Measurements from ENCODE around the gene ZNF605.
"Not testable (repeated sequence)": the region's sequence is repeated elsewhere in the genome, so short reads cannot be mapped to it uniquely, and the experiment has no call there.

The ZNF605 gene

GRCh38 chr12:132949936-132950837 is 5.9 kb downstream of the ZNF605 start:
- DNase-seq (ENCODE audit: low read depth in 2 of 2): no peak

- DNase-seq (ENCODE audit: low read depth in 2 of 2): no peak
These were observed 7.7 kb downstream of the ZNF605 start for GRCh38 chr12:132948146-132949066.

GRCh38 chr12:132946246-132946820 is 9.8 kb downstream of the ZNF605 start:
- no peak for DNase-seq (ENCODE audit: low read depth in 2 of 2)

DNA sequence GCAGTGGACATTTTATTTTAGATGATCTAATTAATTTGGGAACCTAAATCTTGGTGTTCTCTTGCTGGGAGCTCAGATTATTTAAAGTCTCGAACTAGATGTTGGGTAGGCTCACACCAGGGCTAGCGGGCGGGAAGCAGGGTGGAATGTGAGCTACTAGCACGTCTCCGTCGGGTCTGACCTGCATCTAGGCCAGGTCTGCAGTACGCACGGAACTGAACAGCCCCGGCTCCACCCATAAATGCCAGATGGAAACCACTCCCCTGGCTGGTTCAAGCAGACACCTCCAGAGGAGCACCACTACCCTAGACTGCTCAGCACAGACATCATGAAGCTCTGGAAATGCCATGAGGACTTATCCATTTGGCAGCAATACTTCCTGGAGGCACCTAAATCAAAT is 10.3 kb downstream of the ZNF605 start:
- no peak for DNase-seq (ENCODE audit: low read depth in 2 of 2)

DNA sequence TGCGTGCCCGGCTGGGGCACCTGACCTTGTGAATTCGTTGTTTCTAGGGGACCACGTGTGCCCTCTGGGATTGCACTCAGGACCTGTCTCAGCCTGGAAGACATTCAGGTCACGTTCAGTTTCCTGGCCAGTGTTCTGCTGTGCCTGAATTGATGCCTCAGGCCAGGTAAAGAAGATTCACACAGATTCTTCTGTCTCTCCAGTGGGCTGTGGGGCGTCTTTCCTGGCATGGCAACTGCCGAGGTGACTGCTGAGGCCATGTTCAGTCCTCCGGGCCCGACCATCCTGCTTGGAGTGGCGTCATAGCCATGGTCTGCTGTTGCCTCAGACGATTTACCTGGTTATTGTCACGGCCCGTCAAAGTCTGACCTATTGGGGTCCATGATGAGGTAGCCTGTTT is 13.5 kb downstream of the ZNF605 start:
- no peak for DNase-seq (ENCODE audit: low read depth in 2 of 2)

- DNase-seq (ENCODE audit: low read depth in 2 of 2): no peak
These were observed 14.7 kb downstream of the ZNF605 start for GRCh38 chr12:132941336-132941954.

GRCh38 chr12:132940071-132940719 is 15.9 kb downstream of the ZNF605 start:
- no peak for DNase-seq (ENCODE audit: low read depth in 2 of 2)

- DNase-seq (ENCODE audit: low read depth in 2 of 2): not testable (repeated sequence)
These were observed 17.3 kb downstream of the ZNF605 start for GRCh38 chr12:132938807-132939206.

DNA sequence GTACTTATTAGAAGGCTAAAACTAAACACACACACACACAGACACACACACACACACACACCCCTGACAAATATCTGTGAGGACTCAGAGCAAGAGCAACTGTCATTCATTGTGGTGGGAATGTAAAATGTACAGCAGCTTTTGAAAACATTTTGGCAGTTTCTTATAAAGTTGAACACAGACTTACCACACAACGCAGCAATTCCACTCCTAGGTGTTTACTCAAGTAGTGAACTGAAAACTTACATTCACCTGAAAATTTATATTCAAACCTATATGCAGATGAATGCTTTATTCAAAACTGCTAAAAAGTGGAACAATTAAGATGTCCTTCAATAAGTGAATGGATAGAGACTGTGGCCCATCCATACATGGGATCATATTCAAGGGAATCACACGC is 18.6 kb downstream of the ZNF605 start:
- DNase-seq (ENCODE audit: low read depth in 2 of 2): no peak

GRCh38 chr12:132936921-132937320 is 19.2 kb downstream of the ZNF605 start:
- not testable (repeated sequence) for DNase-seq (ENCODE audit: low read depth in 2 of 2)

- DNase-seq (ENCODE audit: low read depth in 2 of 2): no peak
These were observed 19.9 kb downstream of the ZNF605 start for GRCh38 chr12:132936163-132936562.

GRCh38 chr12:132926415-132926833 is 29.7 kb downstream of the ZNF605 start:
- no peak for DNase-seq (ENCODE audit: low read depth in 2 of 2)

DNA sequence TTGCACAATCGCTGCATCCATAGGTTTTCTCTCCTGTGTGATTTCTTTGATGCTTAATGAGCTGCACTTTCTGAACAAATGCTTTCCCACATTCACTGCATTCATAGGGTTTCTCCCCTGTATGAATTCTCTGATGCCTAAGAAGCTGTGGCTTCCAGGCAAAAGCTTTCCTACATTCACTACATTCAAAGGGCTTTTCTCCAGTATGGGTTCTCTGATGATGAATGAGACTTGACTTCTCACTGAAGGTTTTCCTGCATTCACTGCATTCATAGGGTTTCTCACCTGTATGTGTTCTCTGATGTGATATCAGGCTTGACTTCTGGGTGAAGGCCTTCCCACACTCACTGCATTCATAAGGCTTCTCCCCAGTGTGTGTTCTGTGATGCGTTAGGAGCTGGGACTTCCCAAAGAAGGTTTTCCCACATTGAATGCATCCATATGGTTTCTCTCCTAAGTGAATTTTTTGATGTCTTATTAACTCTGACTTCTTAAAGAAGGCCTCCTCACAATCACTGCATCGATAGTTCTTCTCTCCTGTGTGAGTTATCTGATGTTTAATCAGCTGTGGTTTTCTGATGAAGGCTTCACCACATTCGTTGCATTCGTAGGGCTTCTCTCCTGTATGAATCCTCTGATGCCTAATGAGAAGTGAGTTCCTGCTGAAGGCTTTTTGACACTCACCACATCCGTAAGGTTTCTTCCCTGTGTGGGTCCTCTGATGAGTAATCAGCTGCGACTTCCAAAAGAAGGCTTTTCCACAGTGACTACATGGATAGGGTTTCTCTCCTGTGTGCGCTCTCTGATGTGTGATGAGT is 30.3 kb downstream of the ZNF605 start:
- DNase-seq (ENCODE audit: low read depth in 2 of 2): no peak

GRCh38 chr12:132924356-132924755 is 31.8 kb downstream of the ZNF605 start:
- DNase-seq (ENCODE audit: low read depth in 2 of 2): no peak

GRCh38 chr12:132923356-132923909 is 32.7 kb downstream of the ZNF605 start:
- DNase-seq (ENCODE audit: low read depth in 2 of 2): no peak

DNA sequence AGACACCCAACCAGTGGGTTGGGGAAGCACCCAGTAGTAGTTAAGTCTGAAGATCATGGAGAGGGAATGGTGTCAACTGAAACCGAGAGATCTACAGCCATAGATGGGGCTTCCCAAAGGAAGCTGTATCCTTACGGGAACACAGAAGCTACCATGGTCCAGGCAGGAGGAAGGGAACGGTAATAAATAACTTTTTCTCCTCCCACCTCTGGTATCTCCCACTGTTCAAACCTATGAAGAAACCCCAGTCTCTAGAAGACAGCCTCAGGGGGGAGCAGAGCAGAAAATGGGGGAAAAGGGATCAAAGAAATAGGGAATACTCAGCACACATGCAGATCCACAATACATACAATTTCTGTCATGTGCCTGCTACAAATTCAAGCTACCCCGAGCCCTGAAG is 33.4 kb downstream of the ZNF605 start:
- no peak for DNase-seq (ENCODE audit: low read depth in 2 of 2)

DNA sequence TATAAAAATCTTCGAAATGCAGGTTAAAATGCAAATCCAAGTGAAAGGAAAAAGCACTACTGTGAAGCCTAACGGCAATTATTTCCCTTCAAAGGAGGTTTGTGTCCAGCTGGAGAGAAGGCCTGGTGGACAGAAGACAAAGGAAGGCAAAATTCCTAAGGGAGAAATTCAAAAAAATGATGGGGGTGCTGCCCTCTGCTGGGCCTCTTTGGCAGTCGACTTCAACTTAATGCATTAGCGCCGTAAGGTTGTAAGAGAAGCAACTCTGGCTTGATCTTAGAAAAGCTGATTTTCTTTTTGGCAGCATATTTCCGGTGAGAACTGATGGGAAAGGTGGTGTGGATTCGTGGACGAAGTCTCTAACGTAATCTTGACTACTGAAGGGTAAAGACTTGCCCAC is 34.4 kb downstream of the ZNF605 start:
- DNase-seq (ENCODE audit: low read depth in 2 of 2): no peak

DNA sequence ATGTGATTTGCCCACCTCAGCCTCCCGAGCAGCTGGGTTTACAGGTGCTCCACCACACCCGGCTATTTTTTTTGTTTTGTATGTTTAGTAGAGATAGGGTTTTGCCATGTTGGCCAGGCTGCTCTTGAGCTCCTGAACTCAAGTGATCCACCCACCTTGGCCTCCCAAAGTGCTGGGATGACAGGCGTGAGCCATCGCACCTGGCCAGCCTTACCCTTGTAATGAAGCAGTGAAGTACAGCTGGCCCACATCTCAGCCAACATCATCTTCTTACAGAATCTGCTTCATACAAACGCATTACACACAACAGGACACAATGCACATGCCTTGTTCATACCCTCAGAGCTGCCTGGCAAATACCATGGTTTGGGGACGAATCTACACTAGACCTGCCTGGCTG is 37.4 kb downstream of the ZNF605 start:
- no peak for DNase-seq (ENCODE audit: low read depth in 2 of 2)

DNA sequence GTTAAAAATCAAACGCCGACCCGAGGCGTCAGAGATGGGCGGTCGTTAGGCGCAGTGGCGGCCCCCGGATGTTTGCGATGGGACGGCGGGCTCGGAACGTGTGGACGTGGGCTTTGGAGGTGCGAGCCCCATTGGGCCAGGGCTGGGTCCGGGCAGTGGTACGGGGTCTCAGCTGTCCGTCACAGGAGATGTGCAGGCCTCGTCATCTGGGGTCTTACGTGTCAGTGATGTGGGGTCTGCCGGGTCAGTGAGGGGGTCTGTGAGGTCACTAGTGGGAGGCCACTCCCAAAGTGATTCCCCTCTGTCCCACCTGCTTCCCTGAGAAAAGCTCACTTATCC is 47.1 kb downstream of the ZNF605 start:
- DNase-seq (ENCODE audit: low read depth in 2 of 2): no peak

Data from activated CD8-positive, alpha-beta memory T cell treated with anti-CD3 and anti-CD28 coated beads for 4 hours (primary cell).